ENCODE data around the gene ARAP2.

The ARAP2 gene

DNA sequence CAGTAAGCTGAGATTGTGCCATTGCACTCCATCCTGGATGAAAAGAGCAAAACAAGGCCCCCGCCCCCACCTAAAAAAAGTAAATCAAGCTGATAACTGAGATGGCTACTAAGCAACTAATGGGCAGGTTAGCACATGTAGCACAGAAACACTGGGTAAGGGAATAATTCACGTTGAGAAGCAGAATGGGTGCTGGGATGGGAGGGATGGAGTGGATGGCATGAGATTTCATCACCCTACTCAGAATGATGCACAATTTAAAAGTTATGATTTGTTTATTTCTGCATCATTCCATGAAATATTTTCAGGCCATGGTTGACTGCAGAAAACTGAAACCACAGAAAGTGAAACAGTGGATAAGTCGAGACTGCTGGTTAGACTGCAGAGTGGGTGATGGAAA lies 224.0 kb downstream of the ARAP2 start:
- TF ChIP-seq, protein P1, sequence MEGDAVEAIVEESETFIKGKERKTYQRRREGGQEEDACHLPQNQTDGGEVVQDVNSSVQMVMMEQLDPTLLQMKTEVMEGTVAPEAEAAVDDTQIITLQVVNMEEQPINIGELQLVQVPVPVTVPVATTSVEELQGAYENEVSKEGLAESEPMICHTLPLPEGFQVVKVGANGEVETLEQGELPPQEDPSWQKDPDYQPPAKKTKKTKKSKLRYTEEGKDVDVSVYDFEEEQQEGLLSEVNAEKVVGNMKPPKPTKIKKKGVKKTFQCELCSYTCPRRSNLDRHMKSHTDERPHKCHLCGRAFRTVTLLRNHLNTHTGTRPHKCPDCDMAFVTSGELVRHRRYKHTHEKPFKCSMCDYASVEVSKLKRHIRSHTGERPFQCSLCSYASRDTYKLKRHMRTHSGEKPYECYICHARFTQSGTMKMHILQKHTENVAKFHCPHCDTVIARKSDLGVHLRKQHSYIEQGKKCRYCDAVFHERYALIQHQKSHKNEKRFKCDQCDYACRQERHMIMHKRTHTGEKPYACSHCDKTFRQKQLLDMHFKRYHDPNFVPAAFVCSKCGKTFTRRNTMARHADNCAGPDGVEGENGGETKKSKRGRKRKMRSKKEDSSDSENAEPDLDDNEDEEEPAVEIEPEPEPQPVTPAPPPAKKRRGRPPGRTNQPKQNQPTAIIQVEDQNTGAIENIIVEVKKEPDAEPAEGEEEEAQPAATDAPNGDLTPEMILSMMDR (IDR thresholded peaks at IDR 0.05; ENCODE audit: borderline replicate concordance, insufficient read depth, low read depth, low read length): no peak
- H3K4me3 ChIP-seq (ENCODE audit: low read depth, low read length): no peak overlapping the region
